Aorta (tissue), 5 donors: ENCODE data around the gene SLC22A3. TPM values are rescaled to one million over a fixed set of nuclear protein-coding genes. Genes with fewer than 3 reads are reported as not detected.
"Not testable (repeated sequence)": the region's sequence is repeated elsewhere in the genome, so short reads cannot be mapped to it uniquely, and the experiment has no call there.

Source experiments
- ATAC-seq: fragments of 200-7000 bp; cut with Tn5 transposase; one replicate; pipeline ENCODE4 v1.9.1; 2022; ENCODE audit warnings: moderate library complexity; ENCODE audit not compliant: low FRiP score
- DNase-seq, 2 donors: peaks; one replicate each; pipeline ENCODE4 v3.0.0-alpha.2; 2020
- H3K27ac ChIP-seq, 2 donors: one replicate each; pipeline ENCODE4 v1.5.1; 2013; ENCODE audit warnings: low read length in 2 of 2, mild to moderate bottlenecking in 2 of 2, moderate library complexity in 2 of 2, control low read depth in 1 of 2, inconsistent platforms in 1 of 2, low read depth in 1 of 2
- H3K27me3 ChIP-seq, 2 donors: one replicate each; pipeline ENCODE4 v1.6.1; 2013; ENCODE audit warnings: control low read depth in 1 of 2, low read length in 1 of 2, mild to moderate bottlenecking in 1 of 2, moderate library complexity in 1 of 2; ENCODE audit not compliant: insufficient read depth in 2 of 2, control insufficient read depth in 1 of 2
- H3K36me3 ChIP-seq, 2 donors: one replicate each; pipeline ENCODE4 v1.6.1; 2013; ENCODE audit warnings: control low read depth in 1 of 2, low read length in 1 of 2, mild to moderate bottlenecking in 1 of 2; ENCODE audit not compliant: insufficient read depth in 2 of 2, control insufficient read depth in 1 of 2
- H3K4me1 ChIP-seq, 2 donors: one replicate each; pipeline ENCODE4 v1.6.1; 2013; ENCODE audit warnings: low read length in 2 of 2, control low read depth in 1 of 2, mild to moderate bottlenecking in 1 of 2, moderate library complexity in 1 of 2; ENCODE audit not compliant: insufficient read depth in 2 of 2, control insufficient read depth in 1 of 2
- H3K4me3 ChIP-seq, 2 donors: one replicate each; pipeline ENCODE4 v1.5.1; 2013; ENCODE audit warnings: low read length in 2 of 2, control low read depth in 1 of 2, mild to moderate bottlenecking in 1 of 2
- H3K9me3 ChIP-seq: one replicate; pipeline ENCODE4 v1.6.1; 2013; ENCODE audit warnings: mild to moderate bottlenecking, low read length; ENCODE audit not compliant: control insufficient read depth
- WGBS, 2 donors: extraction: QIAGEN DNeasy Blood & Tissue Kit; methylation state at CpG; one replicate each; pipeline ENCODE4 v1.1.7; 2013; 5-methylcytosine and 5-hydroxymethylcytosine counted together
- intact Hi-C, 2 donors: fragments of 100-400 bp; cut with DNase I; formaldehyde crosslinking; loops; one replicate each; pipeline versions ENCODE4 v1.14.2 to v1.15.0; 2022
- polyA plus RNA-seq, 2 donors: library from polyadenylated mRNA; stranded (reverse); fragments of 200-250 nt; gene quantifications; one replicate each; pipeline ENCODE4 v1.2.3, GENCODE V29; 2013
- total RNA-seq, 2 donors: library from RNA; stranded (reverse); fragmentation: NEBNext Ultra II Directional; extraction: Animal tissue kit (Norgen Biotek cat#: 25700); gene quantifications; one replicate each; pipeline ENCODE4 v1.2.1, GENCODE V29; 2021
- donor health status: healthy with polysubstance abuse.
- donor health status: Bipolar disorder and iron deficiency.
- donor health status: DM: no; HTN: no; CAD: no.
- donor health status: DM: no; HTN: no; CAD: no.
- donor health status: DM: yes; HTN: yes; CAD: no.

SLC22A3 gene
- total and polyA plus RNA-seq, 4 donors, result 28.1 to 61.0 (median 40.8) TPM

- no peaks in the 10 kb centered on the region for H3K36me3 ChIP-seq
- intact Hi-C loops, result loop anchor here (2.0 to 10.0 kb wide), 3 partner anchors 233 to 593 kb away; no protein-coding TSS in a partner anchor
Measured at GRCh38 chr6:160457823-160458222, 109.6 kb downstream of the SLC22A3 start.

GRCh38 chr6:160461641-160462040 is 113.5 kb downstream of the SLC22A3 start:
- H3K36me3 ChIP-seq, result no peaks in the 10 kb centered on the region
- H3K27ac ChIP-seq, result no peak overlapping the region
- H3K9me3 ChIP-seq, result no peaks in the 10 kb centered on the region
- H3K4me1 ChIP-seq, result no peaks in the 10 kb centered on the region
- no peak overlapping the region for H3K4me3 ChIP-seq
- ATAC-seq (no peak), DNase-seq (no peak)
- no peaks in the 10 kb centered on the region for H3K27me3 ChIP-seq
- intact Hi-C loops, result no loop called here
- 79 to 84% methylated on average over 3 of the region's 3 CpGs for WGBS, 2 donors

More at GRCh38 chr6:160457823-160458222, 109.6 kb downstream of the SLC22A3 start:
- DNase-seq (no peak), ATAC-seq (no peak)
- Histone ChIP-seq H3K4me3 (no peak overlapping the region), H3K4me1 (no peaks in the 10 kb centered on the region), H3K27ac (no peak overlapping the region), H3K9me3 (no peaks in the 10 kb centered on the region), H3K27me3 (no peaks in the 10 kb centered on the region)
- 31 to 36% methylated on average over 4 of the region's 4 CpGs for WGBS, 2 donors

GRCh38 chr6:160462116-160462515 is 113.9 kb downstream of the SLC22A3 start:
- ATAC-seq, result no peak
- DNase-seq, result no peak
- Histone ChIP-seq H3K4me1 (no peaks in the 10 kb centered on the region), H3K27ac (no peak overlapping the region), H3K27me3 (no peaks in the 10 kb centered on the region), H3K9me3 (no peaks in the 10 kb centered on the region), H3K36me3 (no peaks in the 10 kb centered on the region), H3K4me3 (no peak overlapping the region)
- intact Hi-C loops, result no loop called here

- Histone ChIP-seq H3K27ac (no peak overlapping the region), H3K4me3 (no peak overlapping the region), H3K36me3 (no peaks in the 10 kb centered on the region), H3K27me3 (no peaks in the 10 kb centered on the region), H3K4me1 (no peaks in the 10 kb centered on the region), H3K9me3 (no peaks in the 10 kb centered on the region)
- WGBS, 2 donors, result 78 to 85% methylated on average over 3 of the region's 3 CpGs
- no peak for ATAC-seq
- DNase-seq, result no peak
- intact Hi-C loops, result no loop called here
Measured at GRCh38 chr6:160462551-160463109, 114.5 kb downstream of the SLC22A3 start.

GRCh38 chr6:160464744-160465143 is 116.6 kb downstream of the SLC22A3 start:
- no peaks in the 10 kb centered on the region for H3K9me3 ChIP-seq
- no peak overlapping the region for H3K27ac ChIP-seq
- H3K36me3 ChIP-seq, result no peaks in the 10 kb centered on the region
- no peak for ATAC-seq
- no peak for DNase-seq
- no peaks in the 10 kb centered on the region for H3K27me3 ChIP-seq
- intact Hi-C loops, result no loop called here
- H3K4me3 ChIP-seq, result no peak overlapping the region
- H3K4me1 ChIP-seq, result no peaks in the 10 kb centered on the region
- WGBS, 2 donors, result 88 to 89% methylated on average over 3 of the region's 3 CpGs

GRCh38 chr6:160467261-160467871 is 119.2 kb downstream of the SLC22A3 start:
- H3K4me3 ChIP-seq, H3K36me3 ChIP-seq, H3K27ac ChIP-seq, intact Hi-C loops, DNase-seq, H3K9me3 ChIP-seq, H3K27me3 ChIP-seq, ATAC-seq, H3K4me1 ChIP-seq: not testable (repeated sequence)
- 78 to 79% methylated on average over 14 of the region's 14 CpGs for WGBS, 2 donors

- Histone ChIP-seq H3K4me3 (no peak overlapping the region), H3K9me3 (no peaks in the 10 kb centered on the region), H3K27ac (no peak overlapping the region), H3K27me3 (no peaks in the 10 kb centered on the region), H3K36me3 (no peaks in the 10 kb centered on the region), H3K4me1 (no peaks in the 10 kb centered on the region)
- ATAC-seq (no peak), DNase-seq (no peak)
- 43 to 71% methylated on average over 2 of the region's 2 CpGs for WGBS, 2 donors
- intact Hi-C loops, result no loop called here
Measured at GRCh38 chr6:160469153-160469552, 121.0 kb downstream of the SLC22A3 start.

GRCh38 chr6:160476056-160476455 is 127.9 kb downstream of the SLC22A3 start:
- ATAC-seq, H3K36me3 ChIP-seq, H3K4me3 ChIP-seq, H3K27me3 ChIP-seq, intact Hi-C loops, DNase-seq, H3K9me3 ChIP-seq, H3K27ac ChIP-seq, H3K4me1 ChIP-seq: not testable (repeated sequence)
- WGBS, 2 donors, result 70 to 78% methylated on average over 4 of the region's 4 CpGs

GRCh38 chr6:160477072-160477471 is 128.9 kb downstream of the SLC22A3 start:
- H3K27me3 ChIP-seq, intact Hi-C loops, ATAC-seq, DNase-seq, H3K36me3 ChIP-seq, H3K4me1 ChIP-seq, H3K27ac ChIP-seq, H3K4me3 ChIP-seq, H3K9me3 ChIP-seq: not testable (repeated sequence)
- 89 to 91% methylated on average over 3 to 4 of the region's 4 CpGs for WGBS, 2 donors
